ENCODE measurements around the gene UBALD2. TPM values are rescaled to one million over a fixed set of nuclear protein-coding genes. Genes with fewer than 3 reads are reported as not detected.

UBALD2 gene
- total and polyA plus RNA-seq, 2 donors (not counting 1 experiment from before 2014, with no cell fraction given) = 4.1 to 7.3 TPM

- H4K20me1 ChIP-seq (ENCODE audit: control insufficient read depth, extremely low read depth, insufficient read depth, low read length) = no peaks in the 10 kb centered on the region
- H3K9me3 ChIP-seq (ENCODE audit: control insufficient read depth, insufficient read depth, low read depth, low read length) = no peaks in the 10 kb centered on the region
- no peaks in the 10 kb centered on the region for H3K79me2 ChIP-seq (ENCODE audit: control insufficient read depth, insufficient read depth, low read length)
- H3K27me3 ChIP-seq (ENCODE audit: control insufficient read depth, insufficient read depth, low read length) = peaks cover 10% of the 10 kb centered on the region
- H3K36me3 ChIP-seq (ENCODE audit: control insufficient read depth, insufficient read depth, low read length) = no peaks in the 10 kb centered on the region
- H2AFZ ChIP-seq (ENCODE audit: low read length) = no peak overlapping the region
- no peak for DNase-seq (ENCODE audit: low read depth in 2 of 2)
- H3K27ac ChIP-seq (ENCODE audit: insufficient read depth, low read length) = no peak overlapping the region
- no peak overlapping the region for H3K9ac ChIP-seq (ENCODE audit: insufficient read depth, low read length)
- peak overlapping the region in 2 of 4 experiments; percentile 21 to 47 for H3K4me3 ChIP-seq (replicated peaks in 1 of 4; ENCODE audit: control extremely low read depth in 1 of 4, insufficient read depth in 1 of 4, low read depth in 3 of 4, low read length in 4 of 4)
- H3K4me1 ChIP-seq (ENCODE audit: control insufficient read depth, extremely low read depth, insufficient read depth, low read length) = no peaks in the 10 kb centered on the region
- TF ChIP-seq EZH2 (IDR thresholded peaks at IDR 0.05; ENCODE audit: low read length, missing control alignments) (peak; percentile 90), CTCF (conservative IDR thresholded peaks at IDR 0.05 in 1 of 2, IDR thresholded peaks at IDR 0.05 in 1 of 2; ENCODE audit: low read depth in 1 of 2, low read length in 2 of 2) (no peak)
- H3K4me2 ChIP-seq (ENCODE audit: extremely low read depth, insufficient read depth, low read length) = peak overlapping the region; percentile 65
Observed at GRCh38 chr17:76239538-76240274, 25.4 kb upstream of the UBALD2 start.

GRCh38 chr17:76240461-76241203 lies 24.5 kb upstream of the UBALD2 start, which contains the start of gene RNF157:
TSS of gene RNF157 (minus strand) at chr17:76240493. CDS start at chr17:76240240, 253 bp downstream.
- H3K27me3 ChIP-seq (ENCODE audit: control insufficient read depth, insufficient read depth, low read length) = peaks cover 10% of the 10 kb centered on the region
- no peak for TF ChIP-seq CTCF (conservative IDR thresholded peaks at IDR 0.05 in 1 of 2, IDR thresholded peaks at IDR 0.05 in 1 of 2; ENCODE audit: low read depth in 1 of 2, low read length in 2 of 2)
- TF ChIP-seq EZH2 (IDR thresholded peaks at IDR 0.05; ENCODE audit: low read length, missing control alignments) = peak; percentile 51
- DNase-seq (ENCODE audit: low read depth in 2 of 2) = peak; percentile 43 to 57

GRCh38 chr17:76241204-76241538 lies 24.0 kb upstream of the UBALD2 start:
- H3K9me3 ChIP-seq (ENCODE audit: control insufficient read depth, insufficient read depth, low read depth, low read length) = no peaks in the 10 kb centered on the region
- DNase-seq (ENCODE audit: low read depth in 2 of 2) = peak in 1 of 2 donors; percentile 44
- no peaks in the 10 kb centered on the region for H4K20me1 ChIP-seq (ENCODE audit: control insufficient read depth, extremely low read depth, insufficient read depth, low read length)
- H3K79me2 ChIP-seq (ENCODE audit: control insufficient read depth, insufficient read depth, low read length) = no peaks in the 10 kb centered on the region
- H3K4me1 ChIP-seq (ENCODE audit: control insufficient read depth, extremely low read depth, insufficient read depth, low read length) = no peaks in the 10 kb centered on the region
- no peak overlapping the region for H3K27ac ChIP-seq (ENCODE audit: insufficient read depth, low read length)
- H3K9ac ChIP-seq (ENCODE audit: insufficient read depth, low read length) = peak overlapping the region; percentile 54
- H3K4me3 ChIP-seq (replicated peaks in 1 of 4; ENCODE audit: control extremely low read depth in 1 of 4, insufficient read depth in 1 of 4, low read depth in 3 of 4, low read length in 4 of 4) = peak overlapping the region; percentile 60 to 73 (median 62)
- peak overlapping the region; percentile 100 for H3K4me2 ChIP-seq (ENCODE audit: extremely low read depth, insufficient read depth, low read length)
- no peaks in the 10 kb centered on the region for H3K36me3 ChIP-seq (ENCODE audit: control insufficient read depth, insufficient read depth, low read length)
- peak overlapping the region; percentile 81 for H2AFZ ChIP-seq (ENCODE audit: low read length)
- TF ChIP-seq EZH2 (IDR thresholded peaks at IDR 0.05; ENCODE audit: low read length, missing control alignments) = no peak
- no peak for TF ChIP-seq CTCF (conservative IDR thresholded peaks at IDR 0.05 in 1 of 2, IDR thresholded peaks at IDR 0.05 in 1 of 2; ENCODE audit: low read depth in 1 of 2, low read length in 2 of 2)
- H3K27me3 ChIP-seq (ENCODE audit: control insufficient read depth, insufficient read depth, low read length) = peaks cover 10% of the 10 kb centered on the region

More at GRCh38 chr17:76240461-76241203, 24.5 kb upstream of the UBALD2 start, which contains the start of gene RNF157:
- Histone ChIP-seq H3K9ac (ENCODE audit: insufficient read depth, low read length) (peak within 1 kb of the TSS; percentile 54), H3K4me2 (ENCODE audit: extremely low read depth, insufficient read depth, low read length) (peak within 1 kb of the TSS; percentile 100), H3K79me2 (ENCODE audit: control insufficient read depth, insufficient read depth, low read length) (no peaks in the 10 kb centered on the region), H3K27ac (ENCODE audit: insufficient read depth, low read length) (no peak within 1 kb of the TSS), H3K9me3 (ENCODE audit: control insufficient read depth, insufficient read depth, low read depth, low read length) (no peaks in the 10 kb centered on the region), H3K4me3 (replicated peaks in 1 of 4; ENCODE audit: control extremely low read depth in 1 of 4, insufficient read depth in 1 of 4, low read depth in 3 of 4, low read length in 4 of 4) (peak within 1 kb of the TSS; percentile 60 to 73 (median 62)), H4K20me1 (ENCODE audit: control insufficient read depth, extremely low read depth, insufficient read depth, low read length) (no peaks in the 10 kb centered on the region), H3K4me1 (ENCODE audit: control insufficient read depth, extremely low read depth, insufficient read depth, low read length) (no peaks in the 10 kb centered on the region), H2AFZ (ENCODE audit: low read length) (peak within 1 kb of the TSS; percentile 81), H3K36me3 (ENCODE audit: control insufficient read depth, insufficient read depth, low read length) (no peaks in the 10 kb centered on the region)
